Muscle layer of colon (tissue), 2 donors: ENCODE data around the gene FGD4.

ENCODE experiments used
- H3K27ac ChIP-seq: one replicate; pipeline ENCODE4 v1.7.0; 2013; ENCODE audit warnings: low read depth, mild to moderate bottlenecking, low read length, moderate library complexity
- H3K27me3 ChIP-seq, 2 donors: one replicate each; pipeline ENCODE4 v1.7.0; 2013; ENCODE audit warnings: low read length in 2 of 2, mild to moderate bottlenecking in 2 of 2; ENCODE audit not compliant: insufficient read depth in 2 of 2, control insufficient read depth in 1 of 2
- H3K36me3 ChIP-seq: one replicate; pipeline ENCODE4 v1.7.0; 2013; ENCODE audit warnings: mild to moderate bottlenecking, low read length; ENCODE audit not compliant: insufficient read depth
- H3K4me1 ChIP-seq: one replicate; pipeline ENCODE4 v1.7.0; 2013; ENCODE audit warnings: mild to moderate bottlenecking, low read length; ENCODE audit not compliant: insufficient read depth
- H3K4me3 ChIP-seq, 2 donors: one replicate each; pipeline ENCODE4 v1.7.0; 2013; ENCODE audit warnings: low read length in 2 of 2, low read depth in 1 of 2, mild to moderate bottlenecking in 1 of 2, moderate library complexity in 1 of 2
- H3K9ac ChIP-seq: one replicate; pipeline ENCODE4 v1.7.0; 2013; ENCODE audit warnings: low read length
- H3K9me3 ChIP-seq: one replicate; pipeline ENCODE4 v1.7.0; 2013; ENCODE audit warnings: mild to moderate bottlenecking, low read length
- donor health status: abdominal sarcoma.
- donor health status: Adenocarcinoma of cecum.

The FGD4 gene

DNA sequence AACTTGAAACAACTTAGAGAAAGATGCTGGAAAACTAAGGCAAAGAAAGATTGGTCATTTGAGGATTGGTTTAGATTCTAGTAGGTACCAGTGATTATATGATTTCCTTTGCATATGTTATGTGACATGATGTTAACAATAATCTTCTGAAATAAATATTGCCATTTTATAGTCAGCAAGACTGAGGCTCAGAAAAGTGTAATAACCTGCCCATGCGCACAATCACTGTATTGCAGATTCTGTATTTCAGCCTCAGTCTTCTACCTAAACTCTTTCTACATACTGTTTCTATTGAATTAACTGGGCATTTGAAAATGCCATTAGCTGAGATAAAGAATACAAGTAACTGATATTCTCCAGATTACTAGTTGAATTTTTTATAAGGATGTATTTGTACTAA, 61.3 kb downstream of the FGD4 start:
- H3K4me3 ChIP-seq, result no peak overlapping the region
- no peak overlapping the region for H3K27ac ChIP-seq
- no peak overlapping the region for H3K9ac ChIP-seq
- H3K4me1 ChIP-seq, result no peaks in the 10 kb centered on the region
- no peaks in the 10 kb centered on the region for H3K9me3 ChIP-seq
- no peaks in the 10 kb centered on the region for H3K36me3 ChIP-seq
- no peaks in the 10 kb centered on the region for H3K27me3 ChIP-seq

DNA sequence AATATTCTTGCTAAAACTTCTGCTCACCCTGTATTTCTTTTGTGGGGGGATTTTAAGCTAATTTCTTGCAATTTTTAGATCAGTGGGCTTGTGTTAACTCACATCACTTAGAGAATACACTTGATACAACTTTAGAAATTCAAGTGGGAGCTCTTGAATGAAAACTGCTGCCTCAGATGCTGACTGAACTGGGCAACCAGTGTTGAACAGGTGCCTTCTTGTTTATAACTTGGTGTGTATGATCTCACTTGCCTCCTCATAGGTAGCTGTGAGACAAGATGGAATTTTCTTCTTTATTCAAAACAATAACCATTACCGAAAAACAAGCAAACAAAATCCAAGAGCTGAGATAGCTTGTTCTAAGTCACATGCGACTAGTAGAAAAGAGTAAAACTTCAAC, 63.5 kb downstream of the FGD4 start:
- Histone ChIP-seq H3K4me1 (no peaks in the 10 kb centered on the region), H3K27ac (no peak overlapping the region), H3K36me3 (no peaks in the 10 kb centered on the region), H3K27me3 (no peaks in the 10 kb centered on the region), H3K9ac (no peak overlapping the region), H3K4me3 (no peak overlapping the region), H3K9me3 (no peaks in the 10 kb centered on the region)

DNA sequence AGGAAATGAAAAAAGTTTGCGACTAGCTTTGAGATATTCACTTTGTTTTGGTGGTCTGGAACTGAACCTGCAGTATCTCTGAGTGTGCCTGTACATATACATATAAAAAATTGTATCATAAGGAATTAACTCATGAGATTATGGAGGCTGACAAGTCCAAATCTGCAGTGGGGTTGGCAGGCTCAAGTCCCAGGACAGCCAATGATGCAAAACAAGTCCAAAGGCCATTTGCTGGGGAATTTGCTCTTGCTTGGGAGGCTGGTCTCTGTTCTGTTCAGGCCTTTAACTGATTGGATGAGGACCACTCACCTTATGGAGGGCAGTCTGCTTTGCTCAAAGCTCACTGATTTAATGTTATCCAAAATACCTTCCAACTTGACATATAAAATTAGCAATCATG, 66.8 kb downstream of the FGD4 start:
- no peak overlapping the region for H3K4me3 ChIP-seq
- H3K27me3 ChIP-seq, result no peaks in the 10 kb centered on the region
- no peaks in the 10 kb centered on the region for H3K9me3 ChIP-seq

DNA sequence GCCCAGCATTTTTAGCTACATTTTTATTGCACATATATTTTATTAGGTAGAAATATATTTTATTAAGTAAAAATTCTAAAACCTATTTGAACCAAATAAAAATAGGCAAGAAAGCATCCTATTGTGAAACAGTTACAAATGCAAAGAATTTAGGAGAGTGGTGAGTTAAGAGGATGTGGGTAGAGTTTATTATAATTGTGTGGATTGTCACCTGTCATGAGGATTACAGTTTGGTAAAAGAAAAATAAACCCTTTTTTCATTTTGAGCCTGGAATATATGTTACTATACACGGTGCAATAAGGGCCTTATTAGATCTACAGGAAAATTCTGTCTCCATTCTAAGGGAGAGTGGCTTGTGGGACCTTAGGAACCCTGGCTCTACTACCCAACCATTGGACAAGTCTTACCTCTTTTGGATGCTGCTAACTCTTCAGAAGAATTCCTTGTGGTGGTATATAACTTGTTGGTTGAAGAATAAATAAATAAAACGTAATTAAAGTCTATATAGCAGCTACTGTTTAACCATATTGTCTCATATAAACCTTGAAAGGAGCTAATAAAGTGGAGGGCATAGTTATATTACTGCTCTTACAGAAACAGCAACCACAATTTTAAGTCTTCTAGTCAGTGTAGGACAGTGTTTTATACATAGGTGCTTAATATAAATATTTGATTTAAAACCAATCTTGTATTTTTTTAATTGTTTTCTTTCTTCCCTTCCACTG, 67.8 kb downstream of the FGD4 start:
- H3K9ac ChIP-seq, result no peak overlapping the region
- H3K9me3 ChIP-seq, result no peaks in the 10 kb centered on the region
- H3K4me3 ChIP-seq, result no peak overlapping the region
- H3K27me3 ChIP-seq, result no peaks in the 10 kb centered on the region
- H3K4me1 ChIP-seq, result no peaks in the 10 kb centered on the region
- no peaks in the 10 kb centered on the region for H3K36me3 ChIP-seq
- H3K27ac ChIP-seq, result no peak overlapping the region

More for the DNA sequence above, 66.8 kb downstream of the FGD4 start:
- Histone ChIP-seq H3K27ac (no peak overlapping the region), H3K36me3 (no peaks in the 10 kb centered on the region), H3K4me1 (no peaks in the 10 kb centered on the region), H3K9ac (no peak overlapping the region)

DNA sequence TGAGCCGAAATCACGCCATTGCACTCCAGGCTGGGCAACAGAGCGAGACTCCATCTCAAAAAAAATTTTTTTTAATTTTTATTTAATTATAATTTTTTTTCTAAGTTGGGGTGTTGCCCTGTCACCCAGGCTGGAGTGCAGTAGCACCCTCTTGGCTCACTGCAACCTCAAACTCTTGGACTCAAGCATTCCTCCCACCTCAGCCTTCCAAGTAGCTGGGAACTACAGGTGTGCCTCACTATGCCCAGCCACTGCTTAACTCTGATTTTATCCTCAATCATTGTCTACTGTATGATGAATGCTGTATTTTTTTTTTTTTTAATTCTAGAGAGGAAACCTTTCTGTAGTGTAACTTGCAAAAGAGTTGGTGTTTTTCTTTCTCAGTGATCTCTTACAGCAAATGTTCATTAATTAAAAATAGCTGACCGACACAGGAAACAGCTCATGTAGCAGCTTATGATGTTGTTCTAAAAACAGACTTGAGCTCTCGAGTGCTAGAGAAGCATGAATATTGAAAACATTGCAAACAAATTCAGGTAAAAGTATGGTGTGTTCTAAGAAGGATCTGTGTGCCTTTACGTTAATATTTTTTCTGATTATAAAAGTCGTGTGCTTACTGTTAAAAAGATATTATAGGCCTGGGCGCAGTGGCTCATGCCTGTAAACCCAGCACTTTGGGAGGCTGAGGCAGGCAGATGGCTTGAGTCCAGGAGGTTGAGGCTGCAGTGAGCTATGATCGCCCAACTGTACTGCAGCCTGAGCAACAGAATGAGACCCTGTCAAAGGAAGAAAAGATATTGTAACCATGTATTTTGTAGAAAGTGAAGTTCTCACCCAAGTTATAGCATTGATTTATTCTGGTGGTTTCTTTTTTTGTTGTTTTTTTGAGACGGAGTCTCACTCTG, 68.9 kb downstream of the FGD4 start:
- H3K9ac ChIP-seq, result no peak overlapping the region
- no peak overlapping the region for H3K27ac ChIP-seq
- H3K27me3 ChIP-seq, result no peaks in the 10 kb centered on the region
- H3K4me1 ChIP-seq, result no peaks in the 10 kb centered on the region
- no peaks in the 10 kb centered on the region for H3K9me3 ChIP-seq
- H3K36me3 ChIP-seq, result no peaks in the 10 kb centered on the region
- no peak overlapping the region for H3K4me3 ChIP-seq

DNA sequence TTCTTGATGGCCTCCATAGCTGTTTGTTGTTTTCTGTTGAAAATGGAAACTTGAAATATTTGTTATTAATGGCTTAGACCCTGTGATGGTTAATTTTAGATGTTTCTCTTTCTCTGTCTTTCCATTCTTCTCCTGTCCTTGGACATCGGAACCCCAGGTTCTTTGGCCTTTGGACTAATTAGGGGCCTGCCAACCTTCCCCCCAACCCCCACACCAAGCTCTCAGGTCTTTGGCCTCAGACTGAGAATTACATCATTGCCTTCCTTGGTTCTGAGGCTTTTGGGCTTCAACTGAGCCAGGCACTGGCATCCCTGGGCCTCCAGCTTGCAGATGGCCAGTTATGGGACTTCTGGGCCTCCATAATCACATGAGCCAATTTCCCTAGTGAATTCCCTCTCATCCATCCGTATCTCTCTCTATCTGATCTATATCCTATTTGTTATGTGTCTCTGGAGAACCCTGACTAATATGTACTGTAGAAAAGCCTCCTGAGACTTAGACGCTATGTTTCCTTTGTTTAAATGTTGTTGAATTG, 71.6 kb downstream of the FGD4 start:
- Histone ChIP-seq H3K9ac (no peak overlapping the region), H3K27me3 (no peaks in the 10 kb centered on the region), H3K36me3 (no peaks in the 10 kb centered on the region), H3K27ac (no peak overlapping the region), H3K4me3 (no peak overlapping the region), H3K4me1 (no peaks in the 10 kb centered on the region), H3K9me3 (no peaks in the 10 kb centered on the region)

DNA sequence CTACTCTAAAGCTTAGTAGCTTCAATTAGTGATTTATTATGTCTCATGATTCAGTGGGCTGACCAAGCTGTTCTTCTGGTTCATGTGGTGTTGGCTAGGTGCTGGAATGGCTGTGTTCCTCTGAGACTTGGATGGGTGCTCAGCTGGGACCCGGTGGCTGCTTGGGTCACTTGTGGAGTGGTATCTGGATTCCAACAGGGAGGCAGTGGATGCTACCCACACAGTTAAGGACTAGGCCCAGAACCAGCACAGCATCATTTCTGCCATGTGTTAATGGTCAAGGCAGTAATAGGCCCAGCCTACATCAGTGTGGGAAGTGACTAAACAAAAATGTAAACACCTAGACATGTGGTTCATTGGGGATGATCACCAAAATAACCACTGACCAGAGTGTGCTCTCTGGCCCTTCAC, 72.2 kb downstream of the FGD4 start:
- H3K27me3 ChIP-seq, result no peaks in the 10 kb centered on the region
- no peaks in the 10 kb centered on the region for H3K9me3 ChIP-seq
- no peak overlapping the region for H3K27ac ChIP-seq
- no peak overlapping the region for H3K9ac ChIP-seq
- no peak overlapping the region for H3K4me3 ChIP-seq
- no peaks in the 10 kb centered on the region for H3K36me3 ChIP-seq
- no peaks in the 10 kb centered on the region for H3K4me1 ChIP-seq

DNA sequence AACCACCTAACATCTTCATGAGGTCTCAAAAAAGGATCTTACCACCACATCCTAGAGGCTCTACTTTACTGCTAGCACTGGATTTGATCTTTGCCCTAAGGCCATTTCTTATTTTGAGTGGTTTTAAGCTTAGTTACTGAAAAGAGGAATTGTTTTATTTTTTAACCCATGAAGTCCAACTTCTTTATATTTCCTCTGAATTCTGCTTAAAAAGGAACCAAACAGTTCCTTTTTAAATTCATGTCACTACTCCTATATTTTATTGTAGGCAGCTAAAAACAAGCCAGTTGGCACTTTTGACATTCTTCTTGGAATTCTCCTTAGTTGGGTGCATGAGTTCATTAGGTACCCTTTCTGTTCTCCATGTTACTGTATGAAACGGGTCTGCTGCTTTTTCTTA, 76.4 kb downstream of the FGD4 start:
- Histone ChIP-seq H3K27ac (no peak overlapping the region), H3K27me3 (no peaks in the 10 kb centered on the region)

DNA sequence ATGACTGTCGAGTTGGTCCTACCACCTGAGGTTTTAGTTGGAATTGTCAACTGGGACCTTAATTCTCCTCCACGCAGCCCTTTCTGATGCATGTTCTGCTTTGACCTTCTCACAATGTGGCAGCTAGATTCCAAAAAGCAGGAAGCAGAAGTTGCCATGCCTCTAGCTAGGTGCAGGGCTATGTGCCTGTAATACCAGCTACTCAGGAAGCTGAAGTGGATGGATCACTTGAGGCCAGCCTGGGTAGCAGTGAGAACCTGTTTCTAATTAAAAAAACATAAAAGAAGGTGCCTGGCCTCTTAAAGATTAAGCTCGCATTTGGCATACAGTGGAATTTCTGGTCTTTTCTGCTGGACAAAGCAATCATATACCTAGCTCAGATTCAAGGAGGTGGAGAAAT, 77.1 kb downstream of the FGD4 start:
- Histone ChIP-seq H3K27ac (no peak overlapping the region), H3K4me1 (no peaks in the 10 kb centered on the region), H3K9ac (no peak overlapping the region)

More for the DNA sequence above, 76.4 kb downstream of the FGD4 start:
- Histone ChIP-seq H3K4me1 (no peaks in the 10 kb centered on the region), H3K9ac (no peak overlapping the region), H3K9me3 (no peaks in the 10 kb centered on the region), H3K4me3 (no peak overlapping the region), H3K36me3 (no peaks in the 10 kb centered on the region)

DNA sequence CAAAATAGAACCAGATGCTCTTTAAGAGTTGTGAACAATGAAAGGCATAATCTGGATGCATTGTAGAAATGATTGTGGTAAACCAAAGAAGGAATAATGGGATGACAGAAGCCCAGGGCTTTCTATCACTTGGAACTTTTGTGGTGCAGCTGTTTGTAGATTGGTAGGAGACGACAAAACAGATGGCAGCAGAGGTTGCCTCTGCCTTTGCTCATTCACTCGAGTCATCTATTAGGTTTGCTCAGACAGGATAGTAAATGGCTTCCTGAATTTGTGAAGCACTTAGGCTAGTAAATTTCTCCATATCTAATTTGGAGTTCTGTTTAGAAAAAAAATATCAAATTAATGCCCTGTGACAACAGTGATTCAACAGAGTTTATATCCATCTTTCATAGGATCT, 78.4 kb downstream of the FGD4 start:
- no peak overlapping the region for H3K9ac ChIP-seq
- no peaks in the 10 kb centered on the region for H3K9me3 ChIP-seq
- H3K4me3 ChIP-seq, result no peak overlapping the region
- no peaks in the 10 kb centered on the region for H3K36me3 ChIP-seq
- H3K4me1 ChIP-seq, result no peaks in the 10 kb centered on the region
- no peaks in the 10 kb centered on the region for H3K27me3 ChIP-seq
- H3K27ac ChIP-seq, result no peak overlapping the region

More for the DNA sequence above, 77.1 kb downstream of the FGD4 start:
- no peaks in the 10 kb centered on the region for H3K27me3 ChIP-seq
- H3K9me3 ChIP-seq, result no peaks in the 10 kb centered on the region
- H3K36me3 ChIP-seq, result no peaks in the 10 kb centered on the region
- no peak overlapping the region for H3K4me3 ChIP-seq

DNA sequence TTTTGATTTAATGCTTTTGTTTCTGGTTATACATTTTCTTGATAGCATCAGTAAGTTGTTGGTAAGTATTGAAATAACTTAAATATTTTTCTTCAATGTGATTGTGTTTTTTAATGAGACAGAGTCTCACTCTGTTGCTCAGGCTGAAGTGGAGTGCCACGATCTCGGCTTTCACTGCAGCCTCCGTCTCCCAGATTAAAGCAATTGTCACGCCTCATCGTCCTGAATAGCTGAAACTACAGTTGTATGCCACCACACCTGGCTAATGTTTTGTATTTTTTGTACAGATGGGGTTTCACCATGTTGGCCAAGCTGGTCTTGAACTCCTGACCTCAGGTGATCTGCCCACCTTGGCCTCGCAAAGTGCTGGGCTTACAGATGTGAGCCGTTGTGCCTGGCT, 78.8 kb downstream of the FGD4 start:
- Histone ChIP-seq H3K27me3 (no peaks in the 10 kb centered on the region), H3K4me1 (no peaks in the 10 kb centered on the region), H3K4me3 (no peak overlapping the region), H3K9ac (no peak overlapping the region), H3K27ac (no peak overlapping the region), H3K9me3 (no peaks in the 10 kb centered on the region), H3K36me3 (no peaks in the 10 kb centered on the region)
